HG03097 (cell line): ENCODE data around the gene GFRA1.

Experiments used
- ATAC-seq: cut with Tn5 transposase; IDR thresholded peaks from one replicate; pipeline ENCODE4 v1.9.1; 2021; ENCODE audit not compliant: unreplicated experiment, low FRiP score

GFRA1 gene

DNA sequence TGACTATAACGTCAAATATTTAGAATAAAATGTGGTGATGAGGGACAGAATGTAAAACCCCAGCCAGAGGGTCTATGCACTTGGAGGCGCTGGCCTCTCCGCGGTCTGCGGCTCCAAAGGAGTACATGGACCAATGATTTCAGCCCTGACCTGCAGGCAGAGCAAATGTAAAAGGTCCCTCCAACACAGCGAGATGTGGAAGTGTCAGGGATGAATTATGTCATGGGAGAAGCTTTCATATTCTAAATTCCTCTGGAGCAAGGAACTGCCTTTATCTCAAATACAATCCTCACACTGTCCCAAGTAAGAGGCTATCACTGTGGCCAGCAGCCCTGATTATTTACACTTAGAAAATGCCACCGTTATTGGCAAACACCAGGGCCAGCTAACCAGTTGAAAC lies 139.4 kb downstream of the GFRA1 start:
- ATAC-seq = no peak

DNA sequence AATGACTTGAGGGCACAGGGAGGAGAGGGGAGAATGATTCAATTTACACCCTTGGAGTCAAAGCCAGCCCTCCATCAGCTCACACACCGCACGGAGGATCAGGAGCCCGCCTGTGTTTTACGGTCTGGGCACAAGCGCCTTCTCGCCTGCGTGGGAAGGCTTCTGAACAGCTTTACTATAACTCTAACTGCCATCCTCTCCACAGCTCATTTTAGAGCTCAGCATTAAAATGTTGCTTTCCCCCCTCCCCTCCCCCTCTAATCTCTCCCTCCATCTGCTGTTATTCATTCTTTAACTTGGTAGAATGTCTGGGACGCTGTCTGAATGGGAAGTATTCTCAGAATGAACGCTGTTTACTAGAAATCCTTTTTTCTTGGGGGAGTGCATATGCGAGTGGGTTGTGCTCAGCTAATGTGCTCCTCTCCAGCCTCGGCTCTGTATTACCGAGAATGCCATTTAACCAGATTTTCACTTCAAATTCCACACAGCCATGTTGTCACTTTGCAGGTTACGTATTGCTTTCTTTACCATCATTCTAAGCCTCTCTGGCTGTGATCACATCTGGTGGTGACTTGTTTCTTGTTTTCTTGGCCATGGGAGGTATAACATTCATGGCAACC lies 140.1 kb downstream of the GFRA1 start:
- ATAC-seq = no peak

DNA sequence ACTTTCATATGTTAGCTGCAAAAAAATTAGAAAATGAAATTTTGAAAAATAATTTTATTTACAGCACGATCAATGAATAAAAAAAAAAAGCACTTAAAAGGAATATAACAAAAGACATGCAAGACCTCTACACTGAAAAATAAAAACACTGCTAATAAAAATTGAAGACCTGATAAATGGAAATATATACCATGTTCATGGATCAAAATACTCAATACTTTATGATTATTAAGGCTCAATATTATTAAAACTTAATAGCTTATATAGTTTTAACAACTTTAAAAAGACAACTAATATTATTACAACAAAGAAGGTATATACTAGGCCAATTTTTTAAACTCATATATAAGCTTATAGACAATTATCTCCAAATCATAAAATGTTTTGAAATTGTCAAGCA lies 143.0 kb downstream of the GFRA1 start:
- no peak for ATAC-seq

DNA sequence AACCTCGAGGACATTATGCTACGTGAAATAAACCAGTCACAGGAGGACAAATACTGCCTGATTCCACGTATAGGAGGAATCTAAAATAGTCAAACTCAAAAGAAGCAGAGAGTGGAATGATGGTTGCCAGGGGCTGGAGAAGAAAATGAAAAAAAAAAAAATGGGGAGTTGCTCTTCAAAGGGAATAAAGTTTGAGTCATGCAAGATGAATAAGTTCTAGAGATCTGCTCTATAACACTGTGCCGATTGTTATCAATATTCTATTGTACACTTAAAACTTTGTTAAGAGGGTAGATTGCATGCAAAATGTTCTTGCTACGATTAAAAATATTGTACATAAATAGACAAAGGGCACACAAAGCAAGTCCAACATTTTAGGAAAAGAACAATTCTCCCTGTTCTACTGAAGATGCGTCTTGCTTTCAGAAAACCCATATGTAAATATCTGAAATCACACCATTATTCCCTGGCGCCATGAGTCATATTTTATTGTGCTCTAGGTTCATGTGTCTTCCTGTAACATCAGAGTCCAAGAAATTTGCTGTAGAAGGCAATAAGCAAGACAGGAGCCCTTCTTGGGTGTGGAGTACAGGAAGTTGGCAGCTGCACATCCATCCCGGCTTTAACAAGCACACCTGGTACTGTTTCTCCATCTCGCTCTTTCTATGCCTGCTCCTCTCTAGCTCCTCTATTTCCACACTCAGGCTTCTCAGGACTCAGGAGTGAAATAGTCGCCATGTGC lies 145.9 kb downstream of the GFRA1 start:
- ATAC-seq = no peak

DNA sequence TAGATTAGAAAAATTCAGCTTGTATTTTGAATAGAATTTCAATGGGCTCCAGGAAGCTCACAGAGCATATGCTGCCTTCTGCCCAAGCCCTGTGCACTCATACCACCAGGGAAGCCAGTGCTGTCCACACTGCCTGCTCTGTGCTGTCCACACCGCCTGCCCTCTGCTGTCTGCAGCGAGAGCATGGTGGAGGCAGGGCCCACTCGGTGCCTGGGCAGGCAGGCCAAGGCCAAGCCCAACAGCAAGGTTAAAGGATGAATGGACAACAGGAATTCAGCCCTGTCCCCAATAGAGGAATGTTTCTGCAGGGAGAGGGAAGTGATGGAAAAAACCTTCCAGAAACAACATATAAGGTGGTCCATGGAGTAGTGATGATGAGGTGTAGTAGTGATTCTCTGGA lies 146.8 kb downstream of the GFRA1 start:
- ATAC-seq = no peak

DNA sequence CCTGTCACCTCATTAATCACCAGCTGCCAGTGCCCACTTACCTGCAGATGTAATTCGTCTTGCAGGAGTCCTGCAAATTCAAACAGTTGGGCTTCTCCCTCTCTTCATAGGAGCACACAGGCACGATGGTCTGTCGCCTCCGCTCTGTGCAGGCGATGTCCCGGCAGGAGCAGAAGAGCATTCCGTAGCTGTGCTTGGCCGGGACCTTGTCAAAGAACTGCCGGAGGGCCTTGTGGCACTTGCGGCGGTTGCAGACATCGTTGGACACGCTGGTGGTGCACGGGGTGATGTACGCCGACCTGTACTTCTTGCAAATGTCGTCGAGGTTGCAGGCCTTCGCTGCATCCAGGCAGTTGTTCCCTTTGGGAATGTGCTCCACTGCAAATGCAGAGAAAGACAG lies 147.8 kb downstream of the GFRA1 start:
- ATAC-seq = no peak

DNA sequence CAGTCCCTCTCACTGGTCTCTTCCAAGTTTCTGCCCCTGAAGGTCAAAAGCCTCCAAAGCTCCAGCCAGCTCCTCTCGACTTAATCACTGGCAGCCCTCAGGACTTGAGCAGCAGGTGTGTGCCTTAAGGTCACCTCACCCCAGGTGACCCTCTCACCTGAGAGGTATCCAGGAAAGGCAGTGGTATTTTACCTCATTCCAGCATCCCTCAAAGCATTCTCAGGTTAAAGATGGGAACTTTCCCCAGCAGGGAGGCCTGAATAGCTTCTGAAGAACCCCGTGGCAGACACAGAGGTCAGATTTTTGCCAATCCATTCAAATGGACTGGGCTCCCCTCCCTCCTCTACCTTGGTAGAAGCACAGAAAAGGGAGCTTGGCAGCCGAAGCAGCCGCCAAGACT lies 148.2 kb downstream of the GFRA1 start:
- no peak for ATAC-seq

DNA sequence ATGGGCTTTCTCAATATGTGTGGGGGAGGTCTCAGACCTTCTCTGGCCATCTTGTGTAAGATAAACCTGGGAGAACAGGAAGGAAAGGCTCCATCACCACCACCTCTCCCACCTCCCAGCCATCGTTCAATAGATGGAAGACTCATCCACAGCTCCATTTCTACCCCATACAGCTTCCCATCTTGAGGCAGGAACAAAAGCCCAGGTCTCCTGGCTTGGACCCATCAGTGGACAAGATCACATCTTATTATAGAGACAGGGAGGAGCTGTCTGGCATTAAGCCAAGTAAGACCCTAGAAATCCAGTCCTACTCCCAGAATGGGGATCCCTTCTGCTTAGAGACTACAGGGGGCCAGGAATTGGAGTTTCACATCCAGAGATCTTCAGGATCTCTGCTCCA lies 150.3 kb downstream of the GFRA1 start:
- ATAC-seq = no peak

DNA sequence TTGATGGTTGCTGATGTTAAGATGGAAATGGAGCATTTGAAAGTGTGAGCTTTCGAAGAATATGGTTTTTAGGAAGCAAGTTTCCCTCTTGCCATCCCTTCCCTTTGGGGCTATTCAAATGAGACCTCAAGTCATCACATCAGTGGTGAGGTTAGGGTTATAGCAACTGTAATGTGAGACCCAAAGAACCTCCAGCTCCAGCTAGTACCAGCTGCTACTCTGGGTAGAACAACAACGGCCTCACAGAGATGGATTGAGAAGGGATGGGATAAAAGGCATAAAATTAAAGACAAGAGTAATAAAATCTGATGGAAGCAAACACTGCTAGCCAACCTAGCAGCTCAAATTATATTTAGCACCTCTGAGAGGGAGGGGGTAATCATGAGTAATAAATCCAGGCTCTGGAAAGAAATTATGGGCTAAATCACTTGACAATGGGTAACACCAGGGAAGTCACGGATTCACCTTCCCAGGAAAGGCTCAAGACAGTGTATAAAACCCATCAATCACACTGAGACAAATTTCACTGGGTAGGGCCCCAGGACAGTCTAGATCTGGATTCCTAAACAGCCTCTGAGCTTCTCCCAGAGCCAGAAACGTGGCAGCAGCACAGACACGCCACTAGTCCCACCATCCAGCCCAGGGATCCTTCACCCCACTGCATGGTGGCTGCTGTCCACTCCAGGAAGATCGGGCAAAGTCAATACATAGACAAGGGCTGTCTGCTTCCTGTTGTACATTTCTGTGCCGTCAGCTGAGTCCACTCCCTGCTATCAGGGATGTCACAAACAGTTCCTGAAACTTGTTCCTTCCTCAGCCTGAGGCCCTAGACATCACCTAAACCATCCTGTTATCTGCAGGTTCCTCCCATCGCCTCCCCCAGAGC lies 151.1 kb downstream of the GFRA1 start:
- ATAC-seq = no peak

DNA sequence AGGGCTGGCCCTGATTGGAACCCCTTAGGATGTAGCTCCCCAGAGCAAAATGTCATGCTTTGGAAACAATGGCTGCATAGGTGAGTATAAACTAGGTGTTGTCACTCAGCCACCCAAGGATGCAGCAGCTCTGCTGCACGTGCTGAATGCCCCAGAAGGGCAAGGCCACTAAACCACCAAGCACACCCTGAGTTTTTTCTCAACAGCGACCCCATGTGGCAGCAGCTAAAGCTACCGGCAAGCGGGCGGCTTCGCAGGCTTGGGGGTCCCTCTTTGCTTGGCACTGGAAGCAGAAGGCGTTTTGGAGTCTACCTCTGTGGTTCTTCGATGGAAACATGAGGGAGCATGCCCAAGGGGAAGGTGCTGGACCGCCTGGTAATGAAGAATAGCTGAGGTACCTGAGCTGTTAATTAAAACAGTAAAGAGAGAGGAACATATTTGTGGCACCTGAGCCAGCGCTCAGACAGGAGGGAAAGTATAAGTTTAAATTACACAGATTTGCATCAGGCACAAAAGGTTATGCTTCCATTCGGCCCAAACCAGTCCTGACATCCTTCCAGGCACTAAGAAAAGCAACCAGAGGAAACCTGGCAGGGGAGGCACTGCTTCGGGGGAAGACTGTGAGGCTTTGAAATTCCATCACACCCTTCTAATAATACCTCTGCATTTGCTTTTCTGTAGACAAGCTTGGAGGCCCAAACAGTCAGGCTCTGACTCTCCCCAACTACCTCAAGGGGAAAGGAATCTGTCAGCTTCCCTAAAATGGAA lies 152.1 kb downstream of the GFRA1 start:
- ATAC-seq = no peak

DNA sequence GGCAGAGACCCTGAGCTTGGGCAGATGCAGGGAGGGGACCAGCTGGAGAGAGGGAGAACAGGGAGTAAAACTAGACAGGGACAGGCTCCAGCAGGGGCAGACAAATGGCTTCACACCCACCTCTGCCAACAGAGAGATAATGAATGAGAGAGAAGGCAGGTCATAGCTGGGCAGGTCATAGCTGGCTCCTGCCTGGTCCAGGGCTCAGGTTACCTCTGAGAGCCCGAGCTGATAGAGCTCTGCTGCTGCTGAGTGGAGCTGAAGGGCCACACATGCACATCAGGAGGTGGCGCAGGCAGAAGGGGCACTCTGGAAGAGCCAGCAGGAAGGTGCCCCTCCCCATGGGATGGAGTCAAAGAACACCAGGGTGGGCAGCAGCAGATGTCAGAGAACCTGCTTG lies 154.2 kb downstream of the GFRA1 start:
- no peak for ATAC-seq

DNA sequence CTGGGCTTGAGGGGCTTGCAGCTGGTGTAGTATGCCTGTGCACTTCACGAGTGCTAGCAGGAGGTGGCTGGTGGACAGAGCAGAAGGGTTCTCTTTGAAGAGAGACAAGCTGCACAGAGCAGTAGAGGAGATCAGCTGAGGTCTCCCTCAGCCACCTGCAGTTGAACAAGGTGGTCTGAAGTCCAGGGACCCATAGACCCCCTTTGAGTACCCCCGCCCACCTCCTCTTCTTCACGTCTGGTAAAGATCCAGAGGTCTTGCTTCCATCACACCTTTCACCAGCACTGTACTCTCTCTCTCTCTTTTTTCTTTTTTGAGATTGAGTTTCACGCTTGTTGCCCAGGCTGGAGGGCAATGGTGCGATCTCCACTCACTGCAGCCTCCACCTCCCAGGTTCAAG lies 157.2 kb downstream of the GFRA1 start:
- no peak for ATAC-seq

DNA sequence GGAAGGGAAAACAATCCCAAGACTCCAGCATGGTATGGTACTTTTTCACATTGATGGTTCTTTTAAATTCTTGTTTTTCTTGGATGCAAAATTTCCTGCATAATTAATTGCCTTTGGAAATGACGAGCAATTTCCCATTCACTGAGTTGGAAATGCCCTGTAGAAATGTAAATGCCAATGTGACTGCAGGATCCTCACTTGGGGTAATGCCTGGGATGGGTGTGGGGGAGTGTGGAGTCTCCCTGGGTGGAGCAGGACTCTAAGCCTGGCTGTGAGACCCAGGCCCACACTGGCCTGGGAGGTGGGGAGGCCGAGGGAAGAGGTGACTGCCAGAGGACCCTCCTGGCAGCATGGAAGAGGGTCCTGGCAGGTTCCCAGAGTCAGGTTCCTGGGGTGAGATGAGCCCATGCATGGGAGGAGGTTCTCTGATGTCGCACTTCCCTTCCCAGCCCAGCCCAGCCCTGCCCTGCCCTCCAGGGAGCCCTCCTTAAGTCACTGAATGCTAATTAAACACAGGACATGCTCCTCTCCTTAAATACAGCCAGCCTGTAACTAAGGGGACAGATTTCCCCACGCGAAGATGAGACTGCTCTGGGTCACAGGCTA lies 157.9 kb downstream of the GFRA1 start:
- ATAC-seq = no peak

DNA sequence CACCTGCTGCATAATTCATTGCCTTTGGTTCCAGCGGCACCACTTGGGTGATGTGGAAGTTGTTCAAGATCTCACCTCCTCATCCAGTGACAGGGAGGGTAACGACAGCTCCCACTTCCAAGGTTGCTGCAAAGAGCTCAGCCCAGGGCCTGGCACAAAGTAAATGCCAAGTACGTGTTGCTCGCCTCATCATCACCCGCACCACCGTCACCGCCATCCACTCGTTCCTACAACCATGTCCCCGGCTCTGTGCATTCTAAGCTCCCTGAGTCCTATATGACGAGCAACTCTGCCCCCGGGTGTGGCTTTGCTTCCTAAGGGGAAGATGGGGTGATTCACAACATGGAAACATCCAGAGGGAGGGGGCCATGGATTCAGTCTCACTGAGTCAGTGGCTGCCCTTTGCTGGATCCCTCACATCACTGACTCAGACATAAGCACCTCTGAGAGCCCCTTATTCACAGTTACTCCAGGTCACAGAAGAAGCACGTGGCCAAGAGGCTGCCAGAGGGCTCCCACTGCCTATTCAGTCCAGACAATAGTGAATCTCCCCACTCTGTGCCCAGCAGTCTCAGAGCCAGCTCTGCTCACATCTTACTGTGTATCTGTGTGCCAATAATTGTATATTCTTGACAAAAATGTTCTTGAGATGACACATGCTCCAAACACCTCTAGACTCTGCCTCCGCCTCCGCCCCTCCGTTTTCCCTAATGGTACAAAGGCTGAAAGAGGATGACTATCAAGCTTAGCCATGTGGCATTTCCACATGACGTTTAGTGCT lies 159.1 kb downstream of the GFRA1 start:
- no peak for ATAC-seq

DNA sequence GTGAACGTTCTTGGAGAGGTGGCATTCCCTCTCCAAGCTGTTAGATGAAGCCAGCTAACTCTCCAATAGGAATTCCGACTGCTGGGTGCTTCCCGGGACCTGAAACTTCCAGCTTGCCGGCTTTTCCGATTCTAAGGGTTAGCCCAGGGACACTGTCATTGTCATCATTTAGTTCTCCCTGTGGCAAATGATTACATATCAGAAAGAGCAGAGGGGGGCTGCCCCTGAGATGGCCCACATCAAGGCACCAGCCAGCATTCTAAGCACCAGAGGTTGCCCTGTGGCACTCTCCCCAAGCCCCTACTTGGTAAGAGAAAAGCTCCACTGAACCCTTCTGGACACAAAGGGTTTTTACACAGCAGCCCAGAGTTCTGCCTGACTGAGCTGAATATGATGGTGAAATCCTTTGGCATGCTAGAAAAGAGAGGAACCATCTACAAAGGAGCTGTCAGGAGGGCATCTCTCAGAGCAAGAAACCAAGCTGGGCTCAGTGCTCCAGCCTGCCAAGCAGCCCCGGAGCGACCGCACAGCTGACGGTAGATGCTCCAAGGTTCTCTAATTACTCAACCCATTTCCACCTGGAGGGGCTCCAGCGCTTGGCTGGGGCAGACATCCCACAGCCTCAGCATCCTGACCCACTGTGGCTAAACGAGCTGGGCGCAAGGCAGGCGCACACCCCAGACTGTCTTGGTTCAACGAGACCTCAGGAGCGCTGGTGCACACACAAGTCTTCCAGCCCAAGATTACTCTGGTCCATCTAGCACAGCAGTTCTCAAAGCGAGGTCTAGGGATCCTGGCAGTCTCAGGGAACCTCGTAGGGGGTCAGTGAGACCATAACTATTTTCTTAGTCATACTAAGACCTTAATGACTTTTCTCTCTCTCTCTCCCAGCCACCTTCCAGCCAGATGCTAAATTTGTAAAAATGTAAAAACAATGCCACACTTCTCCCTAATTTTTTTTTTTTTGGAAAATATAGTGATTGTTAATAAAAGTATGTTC lies 160.5 kb downstream of the GFRA1 start:
- no peak for ATAC-seq

DNA sequence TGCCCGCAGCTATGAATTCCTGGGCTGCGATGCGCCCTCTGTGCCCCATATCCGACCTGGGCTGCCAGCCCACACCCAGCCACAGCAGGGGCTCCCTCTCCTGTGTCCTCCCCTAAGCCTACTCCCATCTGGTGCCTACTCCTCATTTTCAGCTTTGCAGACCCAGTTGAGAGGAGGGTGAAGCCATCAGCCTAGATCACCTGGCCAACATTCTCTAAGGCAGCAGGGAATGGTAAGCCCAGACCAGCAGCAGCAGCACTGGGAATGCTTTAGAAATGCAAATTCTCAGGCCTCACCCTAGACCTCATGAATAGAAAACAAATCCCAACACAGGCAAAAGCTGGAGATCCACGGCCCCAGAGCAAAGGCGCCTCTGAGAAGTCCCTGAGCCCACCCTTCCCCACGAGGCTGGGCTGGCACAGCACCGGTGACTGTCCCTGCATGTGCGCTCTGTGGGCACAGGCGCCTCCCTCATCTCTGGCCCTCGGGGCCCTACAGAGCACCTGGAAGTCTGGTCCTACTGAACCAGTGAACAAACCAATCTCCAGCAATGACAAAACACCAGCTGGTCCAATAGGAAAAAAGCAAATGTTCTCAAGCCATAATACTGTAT lies 161.4 kb downstream of the GFRA1 start:
- no peak for ATAC-seq

DNA sequence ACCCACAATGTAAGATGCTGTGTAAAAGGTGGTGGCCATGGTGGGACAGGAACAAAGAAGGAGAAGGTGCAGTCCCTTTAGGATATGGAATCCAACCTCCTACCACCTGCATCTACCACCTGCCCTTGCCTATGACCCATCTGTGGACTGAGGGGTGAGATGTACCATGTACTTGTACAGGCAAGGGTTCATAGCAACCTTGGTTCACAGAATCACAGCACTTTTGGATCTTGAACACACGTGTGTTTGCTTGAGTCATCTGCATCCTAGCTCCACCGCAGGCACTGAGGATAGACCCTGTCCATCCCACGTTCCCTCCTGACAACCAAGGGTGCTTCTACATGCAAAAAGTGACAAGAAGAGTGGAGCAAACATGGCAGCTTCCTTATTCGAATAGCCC lies 162.3 kb downstream of the GFRA1 start:
- ATAC-seq = no peak

DNA sequence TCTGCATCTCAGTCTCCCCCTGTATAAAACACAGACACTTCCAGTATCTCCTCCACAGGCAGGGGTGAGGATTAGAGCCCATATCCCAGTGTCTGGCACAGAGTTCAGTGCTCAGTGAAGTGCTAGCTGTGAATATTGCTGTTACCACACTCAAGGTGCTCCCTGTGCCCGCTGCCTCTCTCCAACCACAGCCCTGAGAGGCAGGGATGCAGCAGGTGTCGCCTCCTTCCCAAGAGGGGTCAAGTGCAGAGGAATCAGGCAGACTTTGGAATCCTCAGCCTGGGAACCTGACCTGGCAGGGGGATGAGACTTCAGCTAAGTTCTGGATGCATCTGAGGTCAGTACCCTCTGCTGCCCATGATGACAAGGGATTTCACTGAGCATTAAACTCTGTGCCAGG lies 163.1 kb downstream of the GFRA1 start:
- no peak for ATAC-seq
